NCI-H1048 (cell line): ENCODE results near the gene MTHFD2.
"Not testable (repeated sequence)": the region's sequence is repeated elsewhere in the genome, so short reads cannot be mapped to it uniquely, and the experiment has no call there.

Source experiments
- DNase-seq: peaks from one replicate; lab custom pipeline; 2025; lab: John Stamatoyannopoulos, UW

The MTHFD2 gene

DNA sequence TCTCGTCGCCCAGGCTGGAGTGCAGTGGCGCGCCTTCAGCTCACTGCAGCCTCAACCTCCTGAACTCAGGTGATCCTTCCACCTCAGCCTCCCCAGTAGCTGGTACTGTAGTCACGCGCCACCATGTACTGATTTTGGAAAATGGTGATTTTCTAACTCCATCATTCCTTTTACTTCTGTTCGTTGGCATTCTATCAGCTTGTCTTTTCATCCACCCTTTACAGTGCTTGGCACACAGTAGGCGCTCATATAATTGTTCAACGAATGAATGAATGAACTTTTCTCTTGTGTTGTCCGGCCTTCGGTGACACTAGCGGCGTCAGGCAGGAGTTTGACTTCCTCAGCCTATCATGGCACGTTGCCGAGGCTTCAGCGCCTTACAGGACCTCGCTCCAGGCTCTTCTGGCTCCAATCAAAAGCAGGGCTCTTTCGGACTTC lies 373 bp upstream of the MTHFD2 start:
- DNase-seq: no peak

DNA sequence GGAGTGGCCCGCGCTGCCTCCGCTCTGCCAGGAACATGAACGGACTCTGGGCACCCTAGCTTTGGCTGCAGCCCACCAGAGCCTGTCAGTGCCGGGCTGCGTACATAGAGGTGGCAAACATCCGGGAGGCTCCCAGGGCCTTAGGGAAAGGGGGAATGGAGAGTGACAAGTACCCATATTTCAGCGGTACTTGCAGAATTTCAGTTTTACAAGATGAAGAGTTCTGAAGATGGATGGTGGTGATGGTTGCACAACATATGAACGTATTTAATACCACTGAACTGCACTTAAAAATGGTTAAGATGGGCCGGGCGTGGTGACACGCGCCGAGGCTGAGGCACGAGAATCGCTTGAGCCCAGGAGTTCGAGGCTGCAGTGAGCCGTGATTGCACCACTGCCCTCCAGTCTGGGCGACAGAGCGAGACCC lies 873 bp downstream of the MTHFD2 start:
- no peak for DNase-seq

DNA sequence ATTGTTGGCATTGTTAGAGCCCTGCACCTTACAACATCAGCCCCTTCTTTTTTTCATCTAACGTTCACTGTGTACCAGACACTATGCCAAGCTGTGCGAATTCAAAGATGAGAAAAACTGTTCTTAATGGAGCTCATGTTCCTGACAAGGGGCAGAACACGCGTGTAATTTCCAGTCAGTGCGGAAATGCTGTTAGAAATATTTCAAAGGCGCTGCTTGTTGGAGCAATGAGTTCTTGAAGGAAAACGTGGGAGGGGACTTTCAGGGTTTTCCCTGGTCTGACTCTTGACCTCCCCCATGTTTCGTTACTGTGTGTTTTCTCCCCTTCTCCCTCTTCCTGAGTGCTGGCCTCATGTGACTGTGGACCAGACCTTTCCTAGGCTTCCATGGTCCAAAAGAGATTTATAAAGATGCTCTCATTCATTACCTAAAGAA lies 1.5 kb downstream of the MTHFD2 start:
- no peak for DNase-seq

DNA sequence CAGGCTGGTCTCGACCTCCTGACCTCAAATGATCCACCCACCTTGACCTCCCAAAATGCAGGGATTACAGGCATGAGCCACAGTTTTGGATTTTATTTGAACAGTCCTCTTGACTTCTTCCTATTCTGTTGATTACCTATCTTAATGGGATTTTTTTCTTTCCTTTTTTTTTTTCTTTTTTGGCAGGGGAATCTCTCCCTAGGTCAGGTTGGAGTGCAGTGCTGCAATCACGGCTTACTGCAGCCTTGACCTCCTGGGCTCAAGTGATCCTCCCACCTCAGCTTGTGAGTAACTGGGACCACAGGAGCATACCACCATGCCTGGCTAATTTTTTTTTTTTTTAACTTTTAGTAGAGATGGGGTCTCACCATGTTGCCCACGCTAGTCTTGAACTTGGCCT lies 2.8 kb downstream of the MTHFD2 start:
- DNase-seq: no peak

DNA sequence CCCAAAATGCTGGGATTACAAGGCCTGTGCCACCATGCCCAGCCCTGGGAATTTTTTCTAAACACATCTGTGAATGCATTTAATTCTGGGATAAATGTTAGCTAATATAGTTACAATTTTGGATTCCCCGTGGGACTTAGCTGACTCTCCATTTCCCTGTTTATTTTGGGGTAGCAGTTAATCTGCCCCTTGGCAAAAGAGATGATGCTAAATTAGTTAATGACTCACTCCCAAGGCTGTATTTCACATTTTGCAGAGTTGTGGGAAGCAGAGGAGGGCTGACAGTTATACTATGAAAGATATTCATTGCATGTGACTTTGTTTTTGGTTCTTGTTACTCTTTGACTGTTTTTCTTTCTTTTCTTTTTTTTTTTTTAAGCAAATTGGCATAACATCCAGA lies 3.2 kb downstream of the MTHFD2 start:
- no peak for DNase-seq

DNA sequence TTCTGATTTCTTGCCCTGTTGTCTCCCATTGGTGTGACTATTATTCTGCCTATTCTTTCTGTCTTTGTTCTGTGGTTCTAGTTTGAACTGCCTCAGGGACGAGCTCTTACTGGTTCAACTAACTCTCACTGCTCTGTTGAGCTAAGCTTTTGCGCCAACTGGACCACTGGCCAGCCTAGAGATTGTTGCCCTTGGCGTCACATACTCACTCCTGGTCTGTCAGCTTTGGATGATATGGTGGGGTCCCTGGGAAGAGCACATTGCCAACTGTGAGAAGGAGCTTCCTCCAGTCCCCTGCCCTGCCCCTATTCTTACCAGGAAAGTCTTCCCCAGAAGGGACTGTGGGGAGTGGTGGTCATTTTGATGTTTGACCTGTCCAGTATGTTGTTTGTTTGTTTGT lies 6.0 kb downstream of the MTHFD2 start:
- no peak for DNase-seq

DNA sequence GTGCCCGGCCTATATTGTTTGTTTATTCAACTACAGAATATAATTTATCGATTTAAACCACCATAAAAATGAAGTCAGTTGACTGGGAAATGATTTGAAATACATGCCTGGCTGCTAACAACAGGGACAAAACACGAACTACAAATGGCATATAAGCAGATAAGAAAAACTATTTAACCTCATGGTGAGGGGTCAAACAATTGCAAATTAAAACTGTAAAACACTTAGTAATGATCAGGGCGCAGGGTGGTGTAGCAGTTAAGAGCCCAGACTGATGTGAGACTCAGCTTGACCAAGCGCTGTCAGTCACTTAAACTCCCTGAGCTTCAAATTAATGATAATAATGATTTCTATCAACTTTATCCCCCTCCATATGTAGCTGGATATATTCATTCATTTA lies 6.7 kb downstream of the MTHFD2 start:
- DNase-seq: no peak

DNA sequence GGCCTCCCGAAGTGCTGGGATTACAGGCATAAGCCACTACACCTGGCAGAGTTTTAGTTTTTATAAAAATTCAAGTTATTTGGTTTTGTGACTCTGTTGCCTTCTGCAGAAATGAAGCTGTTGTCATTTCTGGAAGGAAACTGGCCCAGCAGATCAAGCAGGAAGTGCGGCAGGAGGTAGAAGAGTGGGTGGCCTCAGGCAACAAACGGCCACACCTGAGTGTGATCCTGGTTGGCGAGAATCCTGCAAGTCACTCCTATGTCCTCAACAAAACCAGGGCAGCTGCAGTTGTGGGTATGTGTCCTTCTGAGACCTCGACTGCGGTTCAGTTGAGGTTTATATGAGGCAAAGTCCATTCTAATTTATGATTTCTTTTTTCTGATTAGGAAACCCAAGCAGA lies 7.2 kb downstream of the MTHFD2 start:
- DNase-seq: no peak

DNA sequence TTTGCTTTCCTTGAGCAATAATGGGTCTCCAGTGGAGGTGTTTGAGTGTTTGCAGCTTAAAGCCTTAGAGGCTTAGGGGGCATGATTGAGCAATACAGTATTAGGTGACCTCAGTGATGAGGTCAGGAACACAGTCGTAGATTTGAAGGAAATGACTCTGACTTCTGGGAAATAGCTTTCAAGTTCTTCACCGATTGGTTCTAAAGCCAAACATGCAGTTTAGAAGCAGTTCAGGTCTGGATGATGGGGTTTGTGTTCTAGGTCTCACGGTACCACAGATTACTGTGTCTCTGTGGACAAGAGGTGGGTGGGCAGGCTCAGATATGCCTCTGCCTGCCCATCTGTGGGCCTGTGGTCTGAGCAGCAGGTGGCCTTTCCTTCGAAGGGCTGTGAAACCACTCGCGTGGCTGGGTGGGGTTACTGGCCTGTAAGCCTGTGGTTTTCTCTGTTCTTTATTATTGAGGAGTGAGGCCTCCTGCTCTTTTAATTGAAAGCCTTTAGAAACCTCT lies 7.8 kb downstream of the MTHFD2 start:
- no peak for DNase-seq

DNA sequence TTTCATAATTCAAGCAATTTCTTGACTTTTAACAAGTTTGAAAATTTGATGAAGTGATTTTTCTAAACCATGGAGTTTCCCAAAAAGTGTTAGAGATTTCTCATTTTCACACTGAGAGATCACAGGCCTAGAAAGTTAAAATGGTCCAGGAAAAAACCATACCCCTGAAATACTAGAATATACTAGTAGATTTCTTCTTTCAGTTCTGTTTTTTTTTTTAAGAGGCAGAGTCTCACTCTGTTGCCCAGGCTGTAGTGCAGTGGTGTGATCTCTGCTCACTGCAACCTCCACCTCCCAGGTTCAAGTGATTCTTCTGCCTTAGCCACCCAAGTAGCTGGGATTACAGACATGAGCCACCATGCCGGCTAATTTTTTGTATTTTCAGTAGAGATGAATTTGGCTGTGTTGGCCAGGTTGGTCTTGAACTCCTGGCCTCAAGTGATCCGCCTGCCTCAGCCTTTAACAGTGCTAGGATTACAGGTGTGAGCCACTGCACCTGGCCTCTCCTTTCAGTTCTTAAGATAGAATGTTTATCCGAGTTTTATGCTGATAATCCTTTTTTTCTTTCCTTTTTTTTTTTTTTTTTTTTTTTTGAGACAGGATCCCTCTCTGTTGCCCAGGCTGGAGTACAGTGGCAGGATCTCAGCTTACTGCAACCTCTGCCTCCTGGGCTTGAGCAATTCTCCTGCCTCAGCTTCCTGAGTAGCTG lies 14.4 kb downstream of the MTHFD2 start:
- no peak for DNase-seq

DNA sequence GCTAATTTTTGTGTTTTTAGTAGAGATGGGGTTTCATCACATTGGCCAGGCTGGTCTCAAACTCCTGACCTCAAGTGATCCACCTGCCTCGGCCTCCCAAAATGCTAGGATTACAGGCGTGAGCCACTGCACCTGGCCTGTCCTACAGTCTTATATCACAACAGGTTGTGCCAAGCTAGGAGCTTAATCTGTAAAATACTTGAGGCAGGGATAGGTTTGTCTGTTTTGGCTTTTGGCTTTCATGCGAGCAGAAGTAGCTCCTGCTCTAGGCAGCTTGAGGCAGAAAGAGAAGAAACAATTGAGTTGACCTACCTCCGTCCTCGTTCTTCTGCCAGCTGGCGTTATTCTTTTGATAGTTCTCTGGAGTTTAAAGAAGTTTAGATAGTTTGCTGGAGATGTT lies 17.4 kb downstream of the MTHFD2 start:
- not testable (repeated sequence) for DNase-seq

DNA sequence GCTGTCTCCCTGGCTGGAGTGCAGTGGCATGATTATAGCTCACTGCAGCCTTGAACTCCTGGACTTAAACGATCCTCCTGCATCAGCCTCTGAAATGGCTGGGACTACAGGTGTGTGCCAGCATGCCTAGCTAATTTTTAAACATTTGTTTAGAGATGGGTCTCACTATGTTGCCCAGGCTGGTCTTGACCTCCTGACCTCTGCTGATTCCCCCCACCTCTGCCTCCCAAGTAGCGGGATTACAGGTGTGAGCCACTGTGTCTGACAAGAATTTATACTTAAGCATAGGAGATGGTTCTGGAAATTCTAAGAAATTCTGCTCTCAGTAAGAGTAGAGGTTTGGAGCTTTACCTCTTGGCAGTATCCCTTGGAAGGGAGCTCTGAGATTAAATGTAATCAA lies 18.2 kb downstream of the MTHFD2 start:
- DNase-seq: no peak

DNA sequence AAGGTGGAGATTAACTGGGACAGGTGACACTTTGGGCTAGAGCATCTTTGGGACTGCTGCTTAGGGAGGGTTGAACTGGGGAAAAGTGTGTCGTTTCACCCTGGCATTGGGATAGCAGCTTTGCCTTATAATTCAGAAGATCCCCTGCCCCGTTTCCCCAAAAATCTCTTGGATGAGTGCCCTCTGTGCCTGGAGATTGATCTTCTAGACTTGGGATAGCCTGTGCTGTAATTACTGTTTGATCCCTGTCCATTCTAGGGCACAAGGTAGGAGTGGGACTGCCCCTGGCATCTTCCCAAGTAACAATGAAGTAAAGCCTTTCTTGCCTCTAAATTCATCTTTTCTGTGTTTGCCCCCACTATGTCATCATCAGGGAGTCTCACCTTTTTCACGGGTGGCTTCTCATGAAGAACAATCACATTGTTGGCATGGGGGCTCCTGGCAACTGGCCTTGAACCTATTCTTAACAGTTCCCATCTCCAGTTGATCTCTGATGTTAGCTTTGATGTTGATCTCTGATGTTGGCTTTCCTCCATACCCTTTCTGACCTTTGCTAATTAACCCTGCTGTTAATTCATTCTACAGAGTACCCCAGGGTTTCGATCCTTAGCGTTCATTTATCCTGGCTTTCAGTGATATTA lies 21.6 kb downstream of the MTHFD2 start:
- DNase-seq: no peak

DNA sequence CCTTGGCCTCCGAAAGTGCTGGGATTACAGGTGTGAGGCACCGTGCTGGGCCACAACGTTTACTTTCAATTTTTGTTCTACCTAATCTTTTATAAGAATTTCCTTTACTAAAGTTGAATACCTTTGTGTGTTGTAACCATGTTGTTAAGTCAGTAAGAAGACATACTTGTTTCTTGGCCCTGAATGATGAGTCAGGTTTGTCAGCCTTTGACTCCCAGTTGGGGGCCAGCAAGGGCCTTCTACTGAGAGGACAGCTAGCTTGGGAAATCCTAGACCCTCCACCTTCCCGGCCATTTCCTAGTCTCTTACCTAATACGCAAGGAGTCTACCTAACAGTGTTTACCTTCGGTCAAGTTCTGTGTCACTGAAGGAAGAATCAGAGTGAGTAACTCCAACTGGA lies 22.7 kb downstream of the MTHFD2 start:
- DNase-seq: no peak

DNA sequence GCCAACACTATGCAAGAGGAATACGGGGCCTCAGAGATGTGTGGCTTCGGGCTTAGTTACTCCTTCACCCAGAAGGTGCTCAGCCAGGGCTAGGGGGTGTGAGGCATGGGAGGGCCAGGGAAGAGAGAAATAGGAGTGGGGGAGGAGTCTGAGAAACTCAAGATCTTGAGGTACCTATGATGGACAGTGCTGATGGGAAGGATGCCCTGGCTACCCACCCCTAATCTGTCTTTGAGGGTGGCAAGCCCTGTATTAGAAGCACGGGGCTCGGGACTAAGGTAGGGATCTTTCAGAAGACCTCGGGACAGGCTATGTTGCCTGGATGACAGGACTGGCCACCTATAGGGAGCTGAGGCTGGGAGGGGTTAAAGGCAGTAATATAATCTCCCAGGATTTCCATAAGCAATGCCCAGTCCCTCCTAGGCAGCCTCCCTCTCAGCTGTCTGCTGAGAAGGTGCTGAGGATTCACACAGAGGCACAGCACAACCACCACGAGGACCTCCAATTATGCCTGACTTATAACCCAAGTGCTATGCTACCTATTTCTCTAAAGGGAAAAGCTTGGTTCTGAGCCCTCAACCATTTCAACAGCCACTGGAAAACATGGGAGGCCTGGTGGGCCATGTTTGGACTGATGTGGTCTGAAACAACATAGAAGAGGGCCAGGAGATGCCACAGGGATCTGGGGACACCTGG lies 23.3 kb downstream of the MTHFD2 start:
- DNase-seq: no peak

DNA sequence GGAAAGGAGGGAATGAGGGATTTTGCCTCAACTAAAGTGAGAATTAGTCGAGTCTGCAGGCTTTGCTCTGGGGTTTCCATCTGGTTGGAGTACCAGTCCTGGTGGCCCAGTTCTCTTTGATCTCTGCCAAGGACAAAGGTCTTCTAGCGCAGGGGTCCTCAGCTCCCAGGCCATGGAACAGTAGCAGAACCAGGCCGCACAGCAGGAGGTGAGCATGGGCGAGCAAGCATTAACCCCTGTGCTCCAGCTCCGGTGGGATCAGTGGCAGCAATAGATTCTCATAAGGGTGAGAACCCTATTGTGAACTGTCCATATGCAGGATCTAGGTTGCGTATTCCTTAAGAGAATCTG lies 23.9 kb downstream of the MTHFD2 start:
- no peak for DNase-seq

DNA sequence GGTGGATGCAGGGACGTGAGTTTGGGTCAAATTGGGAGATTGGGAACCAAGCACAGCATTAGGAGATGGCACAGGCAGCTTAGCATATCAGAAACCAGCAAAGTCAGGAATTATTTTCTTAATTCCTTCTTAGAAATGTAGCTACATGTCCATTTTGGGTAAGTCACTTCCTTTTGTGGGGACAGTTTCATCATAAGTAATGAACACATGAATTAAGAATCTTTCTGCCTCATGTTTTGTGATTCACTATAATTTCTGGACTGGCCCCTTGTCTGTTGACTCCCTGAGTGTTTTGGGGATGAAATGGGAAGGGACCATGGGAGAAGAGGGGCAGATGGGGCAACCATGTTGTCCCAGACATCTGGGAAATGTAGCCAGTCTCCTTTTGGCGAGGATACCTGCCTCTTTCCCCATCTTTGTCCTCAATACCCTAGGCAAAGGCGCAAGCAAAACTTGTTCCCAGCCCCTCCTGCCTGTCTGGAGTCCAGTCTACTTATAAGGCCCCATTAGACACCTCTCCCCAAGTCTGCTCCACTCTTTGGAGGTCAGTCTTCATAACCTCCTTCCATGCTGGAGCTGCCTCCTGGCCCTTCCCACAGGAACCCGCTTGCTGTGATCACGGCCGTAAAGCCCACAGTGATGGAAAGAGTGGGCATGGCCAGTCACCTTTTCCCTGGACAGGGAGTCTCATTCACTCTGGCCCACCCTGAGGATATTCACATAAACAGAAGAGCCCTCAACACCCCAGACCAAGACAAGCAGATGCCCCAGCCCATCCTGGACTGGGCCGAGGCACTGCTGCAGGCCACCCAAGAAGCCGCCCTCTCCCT lies 25.7 kb downstream of the MTHFD2 start:
- no peak for DNase-seq

DNA sequence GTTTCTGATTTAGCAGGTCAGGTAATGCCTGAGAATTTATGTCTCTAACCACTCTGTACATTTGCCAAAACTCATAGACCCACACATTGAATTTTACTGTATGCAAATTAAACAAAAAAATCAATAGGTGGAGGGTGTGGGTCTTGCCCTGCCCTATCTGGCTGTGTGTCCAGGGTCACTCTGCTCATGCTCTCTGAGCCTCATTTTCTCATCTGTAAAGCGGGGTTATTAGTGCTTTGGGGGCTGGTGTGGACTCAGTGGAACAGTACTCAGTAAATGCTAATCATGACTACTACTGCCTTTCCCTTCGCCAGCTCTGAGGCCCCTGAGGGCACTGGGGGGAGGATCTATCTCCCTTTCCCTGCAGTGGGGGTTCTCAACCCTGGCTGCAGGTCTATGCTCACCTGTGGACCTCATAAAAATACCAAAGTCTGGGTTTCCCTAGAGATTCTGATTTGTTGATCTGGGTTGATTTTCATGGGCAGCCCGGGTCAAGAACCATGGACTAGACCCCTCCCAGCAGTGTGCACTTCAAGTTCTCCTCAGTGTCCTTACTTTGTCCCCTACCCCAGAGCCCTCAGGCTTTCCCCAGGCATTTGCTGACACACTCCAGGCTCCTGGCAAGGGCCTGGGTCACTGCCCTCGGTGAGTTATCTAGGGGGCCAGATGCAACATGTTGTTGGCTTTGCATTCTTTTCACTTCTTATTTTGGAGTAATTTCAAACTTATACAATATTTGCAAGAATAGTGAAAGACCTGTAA lies 27.5 kb downstream of the MTHFD2 start:
- no peak for DNase-seq

DNA sequence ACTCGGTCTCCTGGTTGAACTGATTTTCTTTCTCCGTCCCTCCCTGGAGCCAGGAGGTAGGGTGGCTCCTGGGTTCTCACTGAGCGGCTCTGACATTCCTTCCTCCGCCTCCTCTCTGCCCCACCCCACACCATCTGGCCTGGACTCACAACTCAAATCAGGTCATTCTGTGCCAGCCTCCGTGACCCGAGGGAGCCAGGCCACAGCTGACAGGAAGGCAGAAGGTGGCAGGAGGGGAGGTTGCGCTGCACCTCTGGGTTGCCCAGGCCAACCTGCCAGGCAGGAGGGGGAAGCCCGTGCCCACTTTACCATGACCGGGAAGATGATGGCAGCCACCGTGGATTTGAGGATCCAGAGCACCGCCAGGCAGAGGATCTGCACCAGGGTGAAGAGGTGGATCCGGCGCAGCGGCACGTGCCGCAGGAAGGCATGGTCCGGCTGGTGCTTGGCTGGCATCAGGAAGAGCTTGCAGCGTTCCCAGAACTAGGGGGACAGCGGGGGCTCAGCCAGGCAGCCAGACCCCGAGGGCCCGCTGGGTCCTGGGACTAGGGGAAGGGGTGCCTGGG lies 28.3 kb downstream of the MTHFD2 start:
- no peak for DNase-seq

DNA sequence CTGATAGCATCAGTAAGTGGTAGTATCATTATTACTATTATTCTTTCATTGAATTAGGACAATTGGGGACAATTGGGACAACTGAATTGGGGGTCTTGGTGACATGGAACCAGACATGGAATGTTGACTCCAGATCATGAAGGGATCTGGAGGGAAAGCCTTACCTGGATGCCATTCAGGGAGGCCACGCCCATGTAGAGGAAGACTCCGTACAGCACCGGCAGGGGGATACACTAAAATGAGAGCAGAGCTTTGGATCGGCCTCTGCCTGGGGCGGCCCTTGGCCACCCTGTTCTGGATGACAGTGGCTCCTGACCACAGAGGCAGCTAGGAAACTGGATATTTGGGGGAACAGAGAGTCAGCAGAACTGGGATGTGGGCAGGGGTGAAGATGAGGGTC lies 29.2 kb downstream of the MTHFD2 start:
- DNase-seq: no peak

DNA sequence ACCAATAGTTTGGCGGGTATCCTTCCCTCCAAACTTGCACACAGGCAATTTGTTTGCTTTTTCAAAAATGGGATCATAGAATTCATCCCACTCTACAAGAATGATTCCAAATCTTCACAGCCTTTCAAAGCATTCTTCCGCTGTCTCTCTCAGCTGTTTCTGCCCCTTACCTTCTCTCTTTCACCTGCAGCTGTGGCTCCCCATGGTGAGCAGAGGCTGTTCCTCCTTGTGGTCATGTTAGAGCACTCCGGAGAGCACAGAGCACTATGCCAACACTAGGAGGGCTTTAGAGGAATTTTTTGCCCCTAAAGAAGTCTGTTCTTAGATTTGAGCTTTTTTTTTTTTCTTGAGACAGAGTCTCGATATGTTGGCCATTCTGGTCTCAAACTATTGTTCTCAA lies 30.4 kb downstream of the MTHFD2 start:
- DNase-seq: no peak
